PFSK-1 (cell line): ENCODE results near the gene RBM18.

Experiments
- POLR2AphosphoS5 ChIP-seq: IDR thresholded peaks from 2 replicates; pipeline ENCODE4 v1.6.1; 2012; ENCODE audit warnings: low read depth, mild to moderate bottlenecking, control low read depth, low read length, moderate library complexity
- SIN3A ChIP-seq: IDR thresholded peaks from 2 replicates; pipeline ENCODE4 v1.6.1; 2012; ENCODE audit warnings: mild to moderate bottlenecking, low read length, moderate library complexity, borderline replicate concordance; ENCODE audit not compliant: insufficient read depth
- TAF1 ChIP-seq: IDR thresholded peaks from 2 replicates; pipeline ENCODE4 v1.6.1; 2012; ENCODE audit warnings: low read length, control low read depth, borderline replicate concordance; ENCODE audit not compliant: insufficient read depth

GRCh38 chr9:122281368-122281767 lies 16.7 kb upstream of the RBM18 start:
- TF ChIP-seq TAF1: no peak
- TF ChIP-seq SIN3A: no peak
- TF ChIP-seq POLR2AphosphoS5: no peak
